Epidermal melanocyte (primary cell): ENCODE data around the gene ARSK.

ENCODE experiments used
- DNase-seq: peaks from one replicate; pipeline ENCODE4 v3.0.0; 2011; ENCODE audit warnings: low spot score; ENCODE audit not compliant: insufficient read length

ARSK gene

DNA sequence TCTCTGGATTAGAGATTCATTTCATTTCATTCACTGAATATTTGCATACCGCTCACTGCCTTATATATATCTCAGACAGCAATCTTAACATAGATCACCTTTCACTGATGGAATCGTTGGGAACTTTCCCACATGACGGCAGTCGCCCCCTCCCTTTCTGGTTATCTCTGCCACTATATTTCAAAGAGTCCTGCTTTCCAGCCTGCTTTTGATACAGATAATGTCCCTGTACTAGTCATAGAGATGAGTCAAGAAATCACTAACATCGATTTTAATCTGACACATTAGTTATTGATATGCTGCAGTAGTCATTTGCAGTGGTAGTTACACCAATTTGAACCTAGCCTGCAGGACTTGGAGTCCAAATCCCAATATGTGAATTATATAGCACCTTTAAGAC lies 8.5 kb downstream of the ARSK start:
- DNase-seq = no peak

- DNase-seq = no peak
Measured at GRCh38 chr5:95564450-95564849, 9.5 kb downstream of the ARSK start.

GRCh38 chr5:95565280-95565920 lies 10.5 kb downstream of the ARSK start:
- DNase-seq = no peak

DNA sequence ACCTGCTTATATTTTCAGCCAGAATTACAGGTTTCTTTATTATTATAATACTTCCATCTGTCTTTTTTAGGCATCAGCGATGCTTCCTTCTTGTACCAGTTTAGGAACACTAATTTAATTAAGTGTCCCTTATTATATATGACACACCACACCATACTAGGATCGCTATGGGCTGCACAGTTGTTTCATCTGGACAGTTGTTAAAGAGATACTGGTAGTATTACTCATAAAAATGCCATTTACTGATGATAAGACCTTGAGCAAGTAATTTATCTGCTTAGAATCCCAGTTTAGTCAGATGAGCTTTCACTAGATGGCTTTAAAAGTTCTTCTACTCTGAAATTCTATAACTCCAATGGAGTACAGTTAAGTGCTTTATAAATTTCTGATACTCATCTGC lies 17.1 kb downstream of the ARSK start:
- no peak for DNase-seq

DNA sequence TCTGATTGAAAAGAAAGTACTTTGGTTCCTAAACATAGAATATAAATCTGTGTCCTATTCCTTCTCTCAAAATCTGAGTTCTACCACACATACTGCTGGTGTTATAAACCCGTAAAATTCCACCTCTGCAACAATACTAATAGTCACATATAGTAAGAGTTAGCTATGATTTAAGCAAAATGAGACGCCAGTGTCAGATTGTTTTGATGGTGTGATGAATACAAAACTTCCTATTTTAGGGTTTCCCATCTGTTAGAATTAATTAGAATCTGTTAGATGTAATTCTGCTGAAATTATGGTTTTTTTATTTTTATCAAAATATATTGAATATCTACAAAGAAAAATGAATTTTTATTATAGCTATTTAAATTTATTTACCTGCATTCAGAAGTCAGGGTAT lies 26.7 kb downstream of the ARSK start:
- DNase-seq = no peak

DNA sequence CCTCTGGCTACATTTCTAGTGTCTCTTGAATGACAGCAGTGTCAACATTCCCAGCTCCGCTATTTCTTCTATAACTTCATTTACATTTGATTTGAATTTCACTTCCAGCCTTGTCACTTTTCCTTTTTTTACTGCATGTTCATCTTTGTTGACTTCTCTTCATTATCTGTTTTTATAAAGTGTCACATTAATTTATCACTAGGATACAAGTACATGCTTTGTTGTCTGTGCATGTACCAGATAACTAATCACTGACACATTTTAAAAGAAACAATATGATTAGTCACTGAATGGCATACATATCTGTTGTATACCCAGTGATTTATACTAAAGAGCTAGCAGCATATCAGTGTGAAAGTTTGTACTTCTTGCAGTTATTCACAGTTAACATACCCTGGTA lies 29.1 kb downstream of the ARSK start:
- no peak for DNase-seq

DNA sequence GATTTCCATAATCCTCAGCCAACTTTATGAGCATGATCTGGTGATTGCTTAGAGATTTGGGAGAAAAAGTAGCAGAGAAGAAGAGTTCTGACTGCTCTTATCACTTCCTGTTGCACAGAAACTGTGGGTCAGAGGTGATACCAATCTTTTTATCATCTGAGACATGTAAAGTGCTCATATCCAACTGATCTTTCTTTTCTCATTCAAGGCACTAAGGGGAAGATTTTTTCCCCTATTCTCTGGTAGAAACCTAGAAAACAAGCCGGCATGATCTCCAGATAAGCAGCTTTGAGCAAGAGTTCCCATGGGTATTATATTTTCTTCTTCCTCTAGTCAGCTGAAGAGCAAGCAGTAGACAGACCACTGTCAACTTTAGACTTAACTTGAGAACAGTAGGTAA lies 36.0 kb downstream of the ARSK start:
- DNase-seq = no peak

DNA sequence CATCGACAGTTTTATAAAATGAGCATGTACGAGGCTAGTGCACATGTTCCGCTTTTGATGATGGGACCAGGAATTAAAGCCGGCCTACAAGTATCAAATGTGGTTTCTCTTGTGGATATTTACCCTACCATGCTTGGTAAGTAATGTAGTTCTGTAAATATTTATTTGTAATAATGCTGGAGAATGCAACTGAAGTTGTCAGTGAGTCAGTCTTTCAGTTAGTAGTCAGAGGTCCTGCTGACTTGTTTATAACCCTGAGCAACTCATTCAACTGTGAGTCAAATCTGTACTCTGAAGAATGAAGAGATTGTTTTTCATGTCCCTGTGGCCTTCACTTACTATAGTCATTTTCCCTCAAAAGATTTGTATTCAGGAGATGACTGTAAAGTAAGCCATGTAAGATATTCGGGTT lies 36.6 kb downstream of the ARSK start:
- DNase-seq = no peak

- no peak for DNase-seq
Measured at GRCh38 chr5:95595289-95595931, 40.5 kb downstream of the ARSK start.

DNA sequence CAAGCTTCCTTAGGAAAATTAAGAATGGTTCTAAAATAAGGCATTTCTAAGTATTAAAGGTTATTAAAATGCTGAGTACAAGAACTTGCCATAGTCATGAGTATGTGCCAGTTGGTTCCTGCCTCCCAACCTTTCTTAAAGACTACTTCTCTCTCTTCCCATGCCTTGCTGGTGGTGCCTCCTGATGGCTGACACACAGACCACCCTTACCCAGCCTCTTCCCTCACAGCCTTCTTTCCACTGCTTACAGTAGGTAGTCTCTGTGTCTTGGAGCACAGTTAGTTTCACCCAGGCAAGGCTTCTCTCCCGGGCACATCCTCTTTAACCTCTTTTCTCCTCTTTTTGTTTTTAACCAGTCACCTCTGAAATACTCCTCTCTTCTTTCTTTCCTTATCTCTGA lies 44.4 kb downstream of the ARSK start:
- no peak for DNase-seq

DNA sequence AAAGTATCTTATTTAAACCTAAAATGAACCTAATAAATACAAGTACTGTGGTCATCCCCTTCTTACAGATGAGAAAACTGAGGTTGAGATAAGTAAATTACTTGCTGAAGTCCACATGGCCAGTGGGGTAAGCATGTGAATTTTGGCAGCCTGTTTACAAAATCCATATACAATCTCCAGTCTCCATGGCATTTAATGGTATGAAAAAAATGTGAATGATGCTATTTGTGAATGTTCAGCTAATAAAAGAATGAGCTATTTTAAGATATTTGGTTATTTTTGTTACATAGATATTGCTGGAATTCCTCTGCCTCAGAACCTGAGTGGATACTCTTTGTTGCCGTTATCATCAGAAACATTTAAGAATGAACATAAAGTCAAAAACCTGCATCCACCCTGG lies 45.7 kb downstream of the ARSK start:
- no peak for DNase-seq

DNA sequence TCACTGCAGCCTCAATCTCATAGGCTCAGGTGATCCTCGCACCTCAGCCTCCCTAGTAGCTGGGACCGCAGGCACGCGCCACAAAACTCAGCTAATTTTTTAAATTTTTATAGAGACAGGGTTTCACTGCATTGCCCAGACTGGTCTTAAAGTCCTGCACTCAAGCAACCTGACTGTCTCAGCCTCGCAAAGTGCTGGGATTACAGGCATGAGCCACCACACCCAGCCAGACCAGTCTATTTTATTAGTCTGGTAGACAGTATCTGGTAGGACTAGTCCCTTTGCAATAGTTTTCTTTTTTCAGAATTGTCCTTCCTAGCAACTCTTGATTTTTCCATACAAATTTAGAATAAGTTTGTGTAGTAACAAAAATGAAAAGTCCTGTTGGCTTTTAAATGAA lies 50.9 kb downstream of the ARSK start:
- DNase-seq = no peak

- no peak for DNase-seq
Measured at GRCh38 chr5:95606419-95606818, 51.5 kb downstream of the ARSK start.

- no peak for DNase-seq
Measured at GRCh38 chr5:95609711-95610110, 54.8 kb downstream of the ARSK start.

- no peak for DNase-seq
Measured at GRCh38 chr5:95610546-95610945, 55.6 kb downstream of the ARSK start.

DNA sequence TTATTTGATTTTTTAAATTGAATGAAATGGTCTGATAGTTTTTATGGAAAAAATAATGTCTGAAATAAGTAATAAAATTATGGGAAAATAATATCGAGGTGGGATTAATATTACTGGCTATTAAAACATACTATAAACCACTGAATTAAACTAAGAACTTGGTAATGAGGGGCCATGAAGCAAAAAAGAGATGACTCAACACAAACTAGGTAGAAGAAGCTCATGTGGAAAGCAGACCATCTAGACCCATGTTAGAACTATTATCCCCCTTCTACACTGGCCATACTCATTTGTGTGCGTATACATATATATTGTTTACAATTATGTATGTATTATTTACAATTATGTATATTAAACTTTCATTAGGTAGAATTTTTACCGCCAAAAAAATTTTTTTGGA lies 56.5 kb downstream of the ARSK start:
- DNase-seq = no peak

GRCh38 chr5:95613514-95613913 lies 58.6 kb downstream of the ARSK start:
- DNase-seq = no peak

- no peak for DNase-seq
Measured at GRCh38 chr5:95615164-95615467, 60.2 kb downstream of the ARSK start.

DNA sequence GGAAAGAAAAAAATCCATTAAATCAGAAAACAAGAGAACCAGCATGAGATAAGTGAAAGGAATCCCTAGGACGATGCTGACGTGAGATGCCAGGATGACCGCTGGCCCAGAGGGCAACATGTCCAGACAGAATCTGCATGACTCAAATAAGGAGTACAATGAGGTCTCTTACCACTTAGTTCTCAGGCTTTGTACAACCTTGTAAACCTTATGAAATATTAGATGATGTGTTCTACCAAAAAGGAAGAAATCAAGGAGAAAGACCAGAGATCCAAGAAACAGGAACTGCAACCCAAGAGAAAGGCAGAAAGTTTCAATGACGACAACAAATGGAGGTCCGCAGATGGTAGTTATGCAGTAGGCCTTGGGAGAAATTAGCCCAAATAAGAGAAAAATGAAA lies 62.2 kb downstream of the ARSK start:
- no peak for DNase-seq

DNA sequence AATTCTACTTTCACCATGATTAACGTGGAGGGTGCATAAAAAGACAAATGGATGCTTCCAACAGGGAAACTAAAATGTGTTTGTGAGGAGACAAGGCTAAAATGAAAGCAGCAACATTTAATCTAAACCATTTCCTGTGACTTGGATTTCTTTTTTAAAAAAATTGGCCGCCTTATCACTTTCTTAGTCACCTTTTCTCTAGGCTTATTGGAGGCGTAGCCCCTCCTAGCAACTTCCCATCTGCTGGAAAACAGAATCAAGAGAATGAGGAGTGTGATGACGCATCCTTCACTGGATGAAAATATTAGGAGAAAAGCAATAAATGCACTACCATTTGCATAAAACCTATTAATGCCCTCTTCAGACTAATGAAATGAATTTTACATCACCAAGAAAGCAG lies 64.2 kb downstream of the ARSK start:
- DNase-seq = no peak

DNA sequence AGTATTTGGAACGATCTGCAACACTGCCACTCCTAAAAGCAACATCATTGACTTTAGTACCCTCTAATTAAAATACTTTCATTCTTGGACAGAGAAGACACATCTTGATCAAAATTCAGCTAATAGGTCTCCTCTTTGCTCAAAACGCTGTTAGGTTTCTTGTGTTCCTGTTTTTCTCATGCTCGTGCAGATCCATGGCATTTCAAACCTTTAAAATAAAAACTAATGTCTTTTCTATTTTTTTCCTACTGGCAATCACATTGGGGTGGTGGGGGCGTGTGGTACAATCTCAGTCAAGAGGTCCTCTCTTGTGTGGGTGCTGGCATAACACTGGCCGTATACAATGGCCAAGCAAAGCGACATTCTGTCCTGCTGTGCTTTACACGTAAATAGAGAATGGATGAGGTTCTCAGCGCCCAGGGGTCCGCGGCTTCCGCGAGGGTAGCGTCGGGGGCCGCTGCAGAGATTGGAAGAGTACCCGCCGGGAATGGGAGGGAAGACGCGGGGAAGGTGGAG lies 64.7 kb downstream of the ARSK start:
- DNase-seq = no peak

DNA sequence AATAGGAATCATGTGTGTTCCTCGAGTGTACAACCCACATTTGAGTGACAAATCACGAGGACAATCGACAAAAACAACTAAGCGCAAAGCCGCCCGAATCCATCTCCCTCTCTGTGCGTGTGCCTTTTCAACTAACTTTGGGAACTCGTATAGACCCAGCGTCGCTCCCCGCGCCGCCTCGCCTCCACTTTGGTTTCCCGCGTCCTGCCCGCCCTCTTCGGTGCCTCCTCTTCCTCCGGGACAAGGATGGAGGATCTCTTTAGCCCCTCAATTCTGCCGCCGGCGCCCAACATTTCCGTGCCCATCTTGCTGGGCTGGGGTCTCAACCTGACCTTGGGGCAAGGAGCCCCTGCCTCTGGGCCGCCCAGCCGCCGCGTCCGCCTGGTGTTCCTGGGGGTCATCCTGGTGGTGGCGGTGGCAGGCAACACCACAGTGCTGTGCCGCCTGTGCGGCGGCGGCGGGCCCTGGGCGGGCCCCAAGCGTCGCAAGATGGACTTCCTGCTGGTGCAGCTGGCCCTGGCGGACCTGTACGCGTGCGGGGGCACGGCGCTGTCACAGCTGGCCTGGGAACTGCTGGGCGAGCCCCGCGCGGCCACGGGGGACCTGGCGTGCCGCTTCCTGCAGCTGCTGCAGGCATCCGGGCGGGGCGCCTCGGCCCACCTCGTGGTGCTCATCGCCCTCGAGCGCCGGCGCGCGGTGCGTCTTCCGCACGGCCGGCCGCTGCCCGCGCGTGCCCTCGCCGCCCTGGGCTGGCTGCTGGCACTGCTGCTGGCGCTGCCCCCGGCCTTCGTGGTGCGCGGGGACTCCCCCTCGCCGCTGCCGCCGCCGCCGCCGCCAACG lies 65.3 kb downstream of the ARSK start, which contains the start of gene GPR150:
GPR150 (plus strand) TSS at position 58 of the 840 bp plus-strand sequence; CDS start at position 247, 189 bp downstream.
- DNase-seq = no peak
